HS-27A (cell line): ENCODE results near the gene FOXP1.
"Not testable (repeated sequence)": the region's sequence is repeated elsewhere in the genome, so short reads cannot be mapped to it uniquely, and the experiment has no call there.

Experiments
- DNase-seq: peaks from one replicate; pipeline ENCODE4 v3.0.0-alpha.2; 2012; ENCODE audit warnings: low read depth, missing footprints

FOXP1 gene

DNA sequence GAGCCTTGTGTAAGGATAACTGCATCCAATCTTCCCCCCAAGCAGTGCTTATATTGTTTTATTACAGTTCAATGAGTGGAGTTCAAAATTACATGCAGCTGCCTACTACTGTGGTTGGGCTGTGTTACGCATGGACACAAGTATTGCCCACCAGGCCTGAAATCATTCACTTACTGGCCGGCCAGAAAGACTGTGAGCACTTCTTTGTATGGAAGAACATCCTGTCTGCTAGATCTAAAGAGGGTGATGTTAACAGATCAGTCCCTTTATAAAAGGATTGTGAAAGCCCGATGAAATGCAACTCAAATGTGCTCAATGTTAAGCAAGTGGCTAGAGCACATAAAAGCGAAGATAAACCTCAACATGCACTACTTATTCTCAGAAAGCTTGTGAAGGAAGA lies 132.5 kb downstream of the FOXP1 start:
- DNase-seq = no peak

DNA sequence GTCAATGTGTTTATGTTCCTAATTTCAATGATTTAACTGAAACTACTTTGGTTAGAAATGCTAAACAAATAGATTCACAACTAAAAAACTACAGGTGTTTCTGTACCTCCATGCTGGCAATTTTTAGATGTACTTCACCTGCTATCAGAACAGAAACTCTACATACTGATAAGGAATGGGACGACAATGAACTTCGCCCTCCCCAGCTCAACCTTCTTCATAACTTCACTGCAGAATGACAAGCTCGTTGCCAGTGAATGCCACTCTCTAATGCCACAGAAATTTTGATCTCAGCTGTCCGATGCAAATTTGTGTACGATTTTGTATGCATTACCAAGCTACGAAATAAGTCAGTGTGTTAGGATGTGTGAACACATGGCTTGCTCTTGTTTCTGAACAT lies 133.4 kb downstream of the FOXP1 start:
- DNase-seq = no peak

DNA sequence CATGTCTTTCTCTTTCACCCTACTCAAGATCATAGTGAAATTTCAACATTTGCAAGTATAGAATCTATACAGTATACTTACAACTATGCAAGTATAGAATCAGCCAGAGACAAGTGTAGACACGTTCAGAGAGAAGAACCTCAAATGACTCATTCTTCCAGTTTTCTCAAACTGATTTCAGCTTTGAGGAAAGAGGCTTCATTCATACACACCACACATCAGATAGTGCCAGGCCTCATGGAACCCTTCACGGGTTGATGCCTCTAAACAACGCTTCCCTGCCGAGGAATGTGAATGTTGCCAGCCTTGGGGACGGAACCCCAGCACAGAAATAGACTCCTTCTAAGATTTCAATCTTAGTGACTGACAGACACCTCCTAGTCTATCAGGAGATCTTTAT lies 135.7 kb downstream of the FOXP1 start:
- no peak for DNase-seq

DNA sequence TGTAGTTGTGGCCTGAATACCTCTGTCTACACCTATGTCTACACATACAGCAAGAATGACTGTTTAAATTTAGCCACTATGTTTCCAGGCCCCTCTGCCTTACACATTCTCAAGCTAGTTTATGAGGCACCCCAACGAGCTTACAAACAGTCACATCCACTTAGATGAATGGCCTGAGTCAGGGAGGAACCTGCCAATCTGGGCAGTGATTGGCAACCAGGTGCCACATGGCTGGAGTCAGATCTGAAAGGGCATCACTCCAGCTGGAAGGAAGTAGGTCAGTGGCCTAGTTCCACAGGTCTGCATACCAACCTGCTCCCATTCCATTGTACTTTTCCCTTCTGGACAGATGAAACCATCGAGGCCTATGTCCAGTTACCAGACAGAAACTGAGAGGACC lies 136.3 kb downstream of the FOXP1 start:
- no peak for DNase-seq

GRCh38 chr3:71446734-71447133 lies 136.8 kb downstream of the FOXP1 start:
- DNase-seq = no peak

- no peak for DNase-seq
These were observed 137.3 kb downstream of the FOXP1 start for GRCh38 chr3:71446260-71446659.

GRCh38 chr3:71444861-71445259 lies 138.7 kb downstream of the FOXP1 start:
- DNase-seq = no peak

DNA sequence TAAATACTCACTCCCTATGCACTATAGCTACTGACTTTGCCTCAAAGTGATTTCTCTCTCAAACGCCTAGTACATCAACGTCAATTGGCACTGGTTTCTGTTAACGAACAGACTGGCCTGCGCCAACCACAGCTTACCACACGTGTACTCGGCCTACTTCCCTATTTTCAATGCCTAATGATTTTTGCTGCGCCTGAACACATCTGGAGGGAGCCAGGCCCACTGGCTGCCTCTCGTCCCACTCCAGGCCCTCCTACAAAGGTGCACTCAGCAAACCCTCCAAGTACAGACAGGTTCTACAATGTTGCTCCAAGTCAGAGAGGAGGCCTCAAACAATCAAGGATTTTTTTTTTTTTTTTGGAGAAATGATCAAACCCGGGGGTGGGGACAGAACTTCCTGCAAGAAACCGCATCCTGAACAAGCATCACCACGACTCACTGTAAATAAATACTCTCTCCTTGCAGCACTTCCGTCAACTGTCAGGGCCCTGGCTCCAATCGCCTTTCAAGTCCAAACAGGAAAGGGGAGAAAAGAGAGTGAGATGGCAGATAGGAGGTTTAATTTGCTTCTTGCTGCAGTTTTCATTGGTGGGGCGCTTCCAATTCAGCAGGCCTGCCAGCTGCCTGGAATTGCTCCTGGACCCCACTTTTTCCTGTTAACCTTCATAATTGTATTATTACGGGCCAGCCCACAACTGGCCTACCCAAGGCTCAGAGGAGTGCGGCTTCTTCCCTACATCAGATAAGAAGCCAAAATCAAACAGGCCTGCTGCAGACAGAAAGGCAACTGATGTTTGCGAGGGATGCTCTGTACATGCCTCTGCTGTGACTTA lies 139.3 kb downstream of the FOXP1 start:
- no peak for DNase-seq

GRCh38 chr3:71443332-71443731 lies 140.2 kb downstream of the FOXP1 start:
- DNase-seq = no peak

GRCh38 chr3:71442652-71443042 lies 140.9 kb downstream of the FOXP1 start:
- no peak for DNase-seq

- no peak for DNase-seq
These were observed 141.4 kb downstream of the FOXP1 start for GRCh38 chr3:71441925-71442651.

- no peak for DNase-seq
These were observed 142.2 kb downstream of the FOXP1 start for GRCh38 chr3:71441217-71441924.

GRCh38 chr3:71438904-71439303 lies 144.6 kb downstream of the FOXP1 start:
- no peak for DNase-seq

GRCh38 chr3:71438071-71438685 lies 145.3 kb downstream of the FOXP1 start:
- DNase-seq = no peak

GRCh38 chr3:71436337-71436736 lies 147.2 kb downstream of the FOXP1 start:
- DNase-seq = no peak

DNA sequence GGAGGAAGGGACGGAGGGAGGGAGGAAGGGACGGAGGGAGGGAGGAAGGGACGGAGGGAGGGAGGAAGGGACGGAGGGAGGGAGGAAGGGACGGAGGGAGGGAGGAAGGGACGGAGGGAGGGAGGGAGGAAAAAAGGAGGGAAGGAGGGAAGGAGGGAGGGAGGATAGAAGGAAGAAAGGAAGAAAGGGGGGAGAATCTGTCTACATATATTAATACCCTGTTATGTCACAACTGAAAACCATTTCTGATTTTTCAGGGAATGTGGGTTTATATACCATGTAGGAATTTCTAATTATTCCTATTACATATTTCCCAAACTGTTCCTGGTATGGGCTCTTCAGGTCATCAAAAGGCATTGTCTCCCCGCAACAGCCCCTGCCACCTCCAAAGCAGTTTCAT lies 147.7 kb downstream of the FOXP1 start:
- not testable (repeated sequence) for DNase-seq

GRCh38 chr3:71433631-71434030 lies 149.9 kb downstream of the FOXP1 start:
- DNase-seq = no peak

DNA sequence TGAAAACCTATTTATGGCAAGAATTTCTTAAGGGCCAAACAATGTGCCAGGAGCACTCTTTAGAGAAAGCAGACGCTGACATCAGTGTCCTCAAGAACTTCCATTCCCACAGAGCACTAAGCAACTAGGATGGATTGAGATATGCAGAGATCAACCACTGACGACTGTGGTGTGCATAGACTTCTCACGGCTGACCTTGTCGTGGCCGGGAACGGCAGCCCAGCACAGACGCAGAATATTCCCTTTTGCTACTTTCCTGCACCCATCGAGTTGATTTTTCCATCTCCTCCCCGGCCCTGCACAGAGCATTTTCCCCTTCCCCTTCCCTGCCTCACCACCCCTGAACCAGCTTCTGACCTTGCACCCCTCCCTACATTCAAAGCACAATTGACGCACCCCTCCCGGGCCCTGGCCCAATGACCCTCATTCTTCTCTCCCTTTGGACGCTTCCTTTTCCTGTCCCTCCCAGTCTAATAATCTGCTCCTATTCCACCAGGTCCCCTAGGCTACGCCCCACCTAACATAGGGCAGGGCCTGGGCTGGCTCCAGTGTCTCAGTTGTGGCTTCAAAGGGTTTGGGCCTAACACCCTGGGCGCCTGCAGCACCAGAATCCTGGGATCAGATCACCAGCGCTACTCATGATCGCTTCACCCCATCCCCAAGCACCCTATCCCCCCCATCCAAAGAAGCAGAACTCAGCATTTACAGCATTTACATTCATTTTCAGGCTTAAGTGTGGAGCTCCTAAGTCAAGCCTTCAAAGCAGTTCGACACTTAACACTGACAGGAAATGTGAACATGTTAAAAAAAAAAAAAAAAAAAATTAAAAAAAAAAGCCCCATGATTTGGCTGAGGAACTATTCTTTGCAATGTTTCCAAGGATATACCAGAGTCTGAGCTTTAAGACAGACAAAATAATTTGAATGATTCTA lies 151.2 kb downstream of the FOXP1 start:
- DNase-seq = no peak

- DNase-seq = no peak
These were observed 152.5 kb downstream of the FOXP1 start for GRCh38 chr3:71430941-71431552.

DNA sequence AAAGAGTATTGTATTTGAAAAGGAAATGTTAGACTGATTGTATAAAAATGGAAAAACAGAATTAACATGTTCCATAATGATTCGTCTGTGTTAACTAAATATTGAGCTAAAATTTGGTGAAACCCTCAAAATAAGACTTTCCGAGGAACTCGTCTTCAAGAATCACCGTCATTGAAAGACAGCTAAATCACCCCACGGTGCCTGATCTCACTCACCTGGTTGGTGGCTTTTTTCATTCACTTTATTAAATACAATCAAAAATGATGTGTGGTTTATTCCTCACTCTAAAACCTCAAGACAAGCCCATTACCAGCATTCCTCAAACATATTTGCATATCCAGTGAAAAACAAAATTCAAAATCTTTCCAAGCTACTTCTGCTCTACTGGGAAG lies 153.9 kb downstream of the FOXP1 start:
- no peak for DNase-seq
